Measurements from ENCODE around the gene PHF21B.

DNA sequence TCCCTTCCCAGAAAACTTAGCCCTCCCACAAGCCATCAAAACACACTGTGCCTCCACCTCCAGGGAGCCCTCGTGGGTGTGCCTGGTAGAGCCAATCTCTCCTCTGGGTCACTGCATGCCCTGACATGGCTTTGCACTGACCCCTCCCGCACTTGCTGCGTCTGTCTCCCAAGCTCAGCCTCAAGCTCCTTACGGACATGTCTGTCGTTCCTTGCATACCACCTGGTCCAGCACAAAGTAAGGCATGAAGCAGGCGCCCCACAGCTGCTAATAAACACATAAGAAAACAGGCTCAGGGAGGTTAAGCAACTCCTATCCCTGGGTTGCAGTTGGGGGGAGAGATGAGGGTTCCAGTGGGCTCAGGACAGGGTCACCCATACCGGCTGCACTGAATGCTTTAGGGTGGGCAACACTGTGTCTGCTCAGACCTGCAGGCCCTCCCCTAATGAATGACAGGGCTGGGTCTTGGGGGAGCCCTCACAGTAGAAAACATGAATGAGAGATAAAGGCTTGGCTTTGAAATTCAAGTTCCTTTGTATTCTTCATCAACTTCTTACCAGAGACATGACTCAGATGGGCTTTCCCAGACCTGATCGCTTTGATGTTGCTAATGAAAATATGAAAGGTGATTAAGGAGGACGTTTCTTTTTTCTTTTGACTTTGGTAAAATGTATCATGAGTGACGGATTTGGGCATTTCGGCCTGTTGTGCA is 38.0 kb downstream of the PHF21B start:
- TF ChIP-seq POLR2A (IDR thresholded peaks at IDR 0.05), result no peak
- TF ChIP-seq, protein P1, sequence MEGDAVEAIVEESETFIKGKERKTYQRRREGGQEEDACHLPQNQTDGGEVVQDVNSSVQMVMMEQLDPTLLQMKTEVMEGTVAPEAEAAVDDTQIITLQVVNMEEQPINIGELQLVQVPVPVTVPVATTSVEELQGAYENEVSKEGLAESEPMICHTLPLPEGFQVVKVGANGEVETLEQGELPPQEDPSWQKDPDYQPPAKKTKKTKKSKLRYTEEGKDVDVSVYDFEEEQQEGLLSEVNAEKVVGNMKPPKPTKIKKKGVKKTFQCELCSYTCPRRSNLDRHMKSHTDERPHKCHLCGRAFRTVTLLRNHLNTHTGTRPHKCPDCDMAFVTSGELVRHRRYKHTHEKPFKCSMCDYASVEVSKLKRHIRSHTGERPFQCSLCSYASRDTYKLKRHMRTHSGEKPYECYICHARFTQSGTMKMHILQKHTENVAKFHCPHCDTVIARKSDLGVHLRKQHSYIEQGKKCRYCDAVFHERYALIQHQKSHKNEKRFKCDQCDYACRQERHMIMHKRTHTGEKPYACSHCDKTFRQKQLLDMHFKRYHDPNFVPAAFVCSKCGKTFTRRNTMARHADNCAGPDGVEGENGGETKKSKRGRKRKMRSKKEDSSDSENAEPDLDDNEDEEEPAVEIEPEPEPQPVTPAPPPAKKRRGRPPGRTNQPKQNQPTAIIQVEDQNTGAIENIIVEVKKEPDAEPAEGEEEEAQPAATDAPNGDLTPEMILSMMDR (IDR thresholded peaks at IDR 0.05), result no peak

All from uterus (tissue), 2 donors.